Measurements from ENCODE around the gene MPEG1.

The MPEG1 gene

GRCh38 chr11:59216641-59217564, 4.2 kb upstream of the MPEG1 start:
- no peak for DNase-seq

- DNase-seq = no peak
These were observed 1.6 kb upstream of the MPEG1 start for GRCh38 chr11:59214141-59214893.

- DNase-seq = no peak
These were observed 505 bp downstream of the MPEG1 start for GRCh38 chr11:59212222-59212621.

GRCh38 chr11:59208956-59209355, 3.8 kb downstream of the MPEG1 start:
- no peak for DNase-seq

GRCh38 chr11:59207988-59208451, 4.7 kb downstream of the MPEG1 start:
- peak; percentile 46 for DNase-seq

GRCh38 chr11:59206635-59207034, 6.1 kb downstream of the MPEG1 start:
- DNase-seq = peak; percentile 42

- DNase-seq = no peak
These were observed 7.1 kb downstream of the MPEG1 start for GRCh38 chr11:59205648-59206047.

- DNase-seq = no peak
These were observed 8.0 kb downstream of the MPEG1 start for GRCh38 chr11:59204746-59205145.

GRCh38 chr11:59201353-59201752, 11.4 kb downstream of the MPEG1 start:
- no peak for DNase-seq

- no peak for DNase-seq
These were observed 12.3 kb downstream of the MPEG1 start for GRCh38 chr11:59200423-59200746.

- DNase-seq = no peak
These were observed 12.9 kb downstream of the MPEG1 start for GRCh38 chr11:59199546-59200422.

GRCh38 chr11:59198726-59199125, 14.0 kb downstream of the MPEG1 start:
- no peak for DNase-seq

GRCh38 chr11:59197991-59198390, 14.7 kb downstream of the MPEG1 start:
- no peak for DNase-seq

- no peak for DNase-seq
These were observed 15.9 kb downstream of the MPEG1 start for GRCh38 chr11:59196777-59197176.

- no peak for DNase-seq
These were observed 17.1 kb downstream of the MPEG1 start for GRCh38 chr11:59195586-59195985.

- no peak for DNase-seq
These were observed 19.1 kb downstream of the MPEG1 start for GRCh38 chr11:59193587-59194130.

GRCh38 chr11:59192446-59193020, 20.2 kb downstream of the MPEG1 start:
- no peak for DNase-seq

- no peak for DNase-seq
These were observed 20.8 kb downstream of the MPEG1 start for GRCh38 chr11:59191890-59192289.

GRCh38 chr11:59191095-59191494, 21.6 kb downstream of the MPEG1 start:
- no peak for DNase-seq

GRCh38 chr11:59189986-59190385, 22.7 kb downstream of the MPEG1 start:
- no peak for DNase-seq

GRCh38 chr11:59188954-59189353, 23.8 kb downstream of the MPEG1 start:
- no peak for DNase-seq

GRCh38 chr11:59187587-59187986, 25.1 kb downstream of the MPEG1 start:
- DNase-seq = no peak

All from stimulated activated CD8-positive, alpha-beta memory T cell treated with anti-CD3 and anti-CD28 coated beads, Interleukin-4, amount 100 ng/mL, for 48 hours (primary cell).